HG02970 (cell line): Measurements from ENCODE around the gene FRK.
"Not testable (repeated sequence)": the region's sequence is repeated elsewhere in the genome, so short reads cannot be mapped to it uniquely, and the experiment has no call there.

Experiments used
- ATAC-seq: cut with Tn5 transposase; IDR thresholded peaks from one replicate; pipeline ENCODE4 v1.9.1; 2021; ENCODE audit warnings: mild to moderate bottlenecking, moderate library complexity, moderate number of reproducible peaks; ENCODE audit not compliant: unreplicated experiment, low FRiP score

Gene FRK

DNA sequence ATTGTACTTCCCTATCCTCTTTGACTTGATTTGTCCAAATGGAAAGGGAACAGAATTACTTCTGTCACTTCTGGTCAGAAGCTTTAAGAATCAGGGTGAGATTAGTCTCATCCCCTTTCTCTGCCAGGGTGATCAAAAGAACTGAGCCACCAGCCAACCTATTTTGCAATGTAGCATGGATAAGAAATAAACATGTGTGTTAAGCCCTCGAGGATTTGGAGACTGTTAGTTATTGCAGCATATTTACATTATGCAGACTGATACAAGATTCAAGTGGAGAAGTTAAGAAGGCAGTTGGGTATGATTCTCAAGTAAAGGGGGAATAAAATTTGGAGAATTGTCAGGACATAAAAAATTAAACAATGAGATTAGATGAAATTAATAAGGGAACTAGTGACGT is 106.0 kb downstream of the FRK start:
- no peak for ATAC-seq

DNA sequence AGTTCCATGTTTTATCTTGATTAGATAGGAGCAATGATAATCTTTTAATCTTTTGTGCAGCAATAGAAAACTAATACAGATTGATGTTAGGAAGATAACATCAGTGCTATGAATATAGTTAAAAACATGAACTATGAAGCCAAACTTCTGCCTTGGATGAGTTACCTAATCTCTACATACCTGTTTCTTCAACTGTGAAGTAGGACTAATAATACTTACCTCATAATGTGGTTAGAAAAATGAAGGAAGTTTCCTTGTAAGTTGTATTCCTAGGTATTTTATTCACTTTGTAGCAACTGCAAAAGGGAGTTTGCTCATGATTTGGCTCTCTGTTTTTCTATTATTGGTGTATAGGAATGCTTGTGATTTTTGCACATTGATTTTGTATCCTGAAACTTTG is 111.9 kb downstream of the FRK start:
- ATAC-seq: no peak

DNA sequence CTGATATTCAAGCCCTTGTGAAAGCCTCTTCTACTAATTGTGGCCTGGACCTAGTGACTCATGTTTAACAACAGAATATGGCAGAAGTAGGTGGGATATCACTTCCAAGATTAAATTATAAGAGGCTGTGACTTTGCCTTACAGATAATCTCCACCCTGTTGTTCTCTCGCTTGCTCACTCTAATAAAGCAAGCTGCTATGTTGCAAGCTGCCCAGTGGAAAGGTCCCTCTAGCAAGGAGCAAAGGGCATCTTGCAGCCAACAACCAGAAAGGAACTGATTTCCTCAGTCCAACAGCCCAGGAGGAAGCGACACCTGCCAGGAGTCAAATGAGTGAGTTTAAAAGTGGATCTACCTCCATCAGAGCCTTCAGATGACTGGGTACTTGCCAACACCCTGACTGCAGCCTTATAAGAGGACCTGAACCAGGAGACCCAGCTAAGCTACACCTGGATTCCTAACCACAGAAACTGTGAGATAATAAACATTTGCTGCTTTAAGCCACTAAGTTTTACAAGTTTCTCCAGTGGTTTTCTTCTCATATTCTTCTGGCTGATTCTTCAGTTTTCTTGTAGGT is 112.6 kb downstream of the FRK start:
- ATAC-seq: no peak

DNA sequence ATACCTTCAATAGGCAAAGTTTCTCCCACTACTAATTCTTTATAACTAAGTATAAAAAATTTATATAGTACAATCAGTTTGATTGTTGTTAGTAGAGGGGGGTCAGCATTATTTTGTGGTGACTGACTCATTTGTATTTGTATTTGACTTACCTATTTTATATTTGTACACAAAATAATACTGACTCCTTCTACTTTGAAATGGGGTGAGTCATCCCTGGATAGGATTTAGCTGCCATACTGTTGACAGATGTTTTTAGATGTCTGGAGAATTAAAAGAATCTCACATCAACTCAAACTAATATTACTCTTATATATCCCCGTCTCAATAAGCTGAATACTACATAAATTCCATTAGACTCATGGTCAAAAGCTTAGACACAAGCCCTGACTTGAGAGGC is 114.9 kb downstream of the FRK start:
- ATAC-seq: no peak

DNA sequence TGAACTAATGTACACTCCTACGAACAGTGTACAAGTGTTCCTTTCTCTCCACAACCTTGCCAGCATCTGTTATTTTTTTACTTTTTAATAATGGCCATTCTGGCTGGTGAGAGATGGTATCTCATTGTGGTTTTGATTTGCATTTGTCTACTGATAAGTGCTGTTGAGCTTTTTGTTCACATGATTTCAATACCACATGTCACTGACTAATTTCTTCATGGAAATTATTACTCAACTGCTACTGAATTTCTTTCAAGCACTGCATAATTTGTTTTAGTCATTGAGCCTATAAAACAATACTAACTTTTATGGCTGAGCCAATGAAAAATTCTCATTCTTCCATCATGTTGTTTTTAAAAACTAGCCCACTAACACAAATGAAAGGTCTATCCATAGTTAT is 115.4 kb downstream of the FRK start:
- ATAC-seq: no peak

DNA sequence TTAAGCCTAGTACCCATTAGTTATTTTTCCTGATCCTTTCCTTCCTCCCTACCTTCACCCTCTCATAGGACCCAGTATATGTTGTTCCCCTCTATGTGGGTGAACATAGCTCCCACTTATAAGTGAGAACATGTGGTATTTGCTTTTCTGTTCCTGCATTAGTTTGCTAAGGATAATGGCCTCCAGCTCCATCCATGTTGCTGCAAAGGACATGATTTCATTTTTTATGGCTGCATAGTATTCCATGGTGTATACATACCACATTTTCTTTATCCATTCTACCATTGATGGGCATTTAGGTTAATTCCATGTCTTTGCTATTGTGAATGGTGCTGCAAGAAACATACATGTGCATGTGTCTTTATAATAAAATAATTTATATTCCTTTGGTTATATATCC is 115.9 kb downstream of the FRK start:
- not testable (repeated sequence) for ATAC-seq

DNA sequence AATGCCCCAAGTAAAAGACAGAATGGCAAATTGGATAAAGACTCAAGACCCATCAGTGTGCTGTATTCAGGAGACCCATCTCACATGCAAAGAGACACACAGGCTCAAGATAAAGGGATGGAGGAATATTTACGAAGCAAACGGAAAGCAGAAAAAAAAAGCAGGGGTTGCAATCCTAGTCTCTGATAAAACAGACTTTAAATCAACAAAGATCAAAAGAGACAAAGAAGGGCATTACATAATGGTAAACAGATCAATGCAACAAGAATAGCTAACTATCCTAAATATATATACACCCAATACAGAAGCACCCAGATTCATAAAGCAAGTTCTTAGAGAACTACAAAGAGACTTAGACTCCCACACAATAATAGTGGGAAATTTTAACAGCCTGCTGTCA is 123.2 kb downstream of the FRK start:
- ATAC-seq: not testable (repeated sequence)

DNA sequence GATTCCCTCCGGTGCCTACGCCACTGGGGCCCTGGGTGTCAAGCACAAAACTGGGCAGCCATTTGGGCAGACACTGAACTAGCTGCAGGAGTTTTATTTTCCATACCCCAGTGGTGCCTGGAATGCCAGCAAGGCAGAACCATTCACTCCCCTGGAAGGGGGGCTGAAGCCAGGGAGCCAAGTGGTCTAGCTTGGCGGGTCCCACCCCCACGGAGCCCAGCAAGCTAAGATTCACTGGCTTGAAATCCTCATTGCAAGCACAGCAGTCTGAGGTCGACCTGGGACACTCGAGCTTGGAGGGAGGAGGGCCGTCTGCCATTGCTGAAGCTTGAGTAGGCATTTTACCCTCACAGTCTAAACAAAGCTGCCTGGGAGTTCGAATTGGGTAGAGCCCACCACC is 125.3 kb downstream of the FRK start:
- no peak for ATAC-seq

DNA sequence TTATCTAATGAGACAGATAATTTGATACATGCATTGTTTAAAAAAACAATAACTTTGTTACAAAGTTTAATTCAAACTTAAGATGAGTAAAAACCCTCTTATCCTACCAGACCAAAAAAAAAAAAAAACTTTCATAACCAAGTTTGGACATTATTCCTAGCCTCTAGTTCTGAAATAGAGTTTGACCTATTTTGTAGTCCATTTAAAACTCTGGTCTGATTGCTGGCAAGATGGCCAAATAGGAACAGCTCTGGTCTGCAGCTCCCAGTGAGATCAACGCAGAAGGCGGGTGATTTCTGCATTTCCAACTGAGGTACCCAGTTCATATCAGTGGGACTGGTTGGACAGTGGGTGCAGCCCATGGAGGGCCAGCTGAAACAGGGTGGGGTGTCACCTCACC is 125.9 kb downstream of the FRK start:
- no peak for ATAC-seq

DNA sequence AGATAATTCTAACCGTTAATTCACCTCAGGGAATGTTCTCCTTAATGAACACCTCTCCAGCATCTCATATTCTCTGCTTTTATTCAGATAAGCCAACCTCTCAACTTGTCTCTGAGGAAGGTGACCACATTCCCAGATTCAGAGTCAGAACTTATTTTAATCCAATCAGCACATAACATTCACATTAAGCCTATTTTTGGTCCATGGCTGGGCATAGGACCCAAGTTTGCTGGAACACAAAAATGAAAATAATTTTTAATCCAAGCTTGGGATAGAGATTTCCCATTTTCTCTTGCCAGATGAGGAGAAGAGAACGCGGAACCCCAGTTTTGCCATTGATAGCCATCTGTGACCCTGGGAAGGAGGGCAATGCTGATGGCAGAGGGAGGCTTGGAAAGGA is 126.5 kb downstream of the FRK start:
- ATAC-seq: no peak

DNA sequence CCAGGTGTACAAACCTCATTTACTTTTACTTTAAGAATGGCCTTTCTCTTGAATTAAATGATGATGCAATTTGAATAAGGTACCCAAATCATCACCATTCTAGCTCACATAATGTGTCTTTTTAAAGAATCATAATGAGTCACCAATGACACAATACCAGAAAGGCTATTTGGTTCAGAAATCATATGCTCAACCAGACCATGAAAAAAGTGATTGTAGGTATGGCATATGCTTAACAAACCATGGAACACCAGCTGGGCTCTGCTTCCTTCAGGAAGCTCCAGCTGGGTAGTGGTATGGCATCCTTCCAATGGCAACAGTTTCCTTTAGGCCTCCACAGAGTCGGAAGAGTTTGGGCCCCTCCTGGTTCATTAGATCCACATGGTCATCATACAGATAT is 128.2 kb downstream of the FRK start:
- ATAC-seq: no peak

DNA sequence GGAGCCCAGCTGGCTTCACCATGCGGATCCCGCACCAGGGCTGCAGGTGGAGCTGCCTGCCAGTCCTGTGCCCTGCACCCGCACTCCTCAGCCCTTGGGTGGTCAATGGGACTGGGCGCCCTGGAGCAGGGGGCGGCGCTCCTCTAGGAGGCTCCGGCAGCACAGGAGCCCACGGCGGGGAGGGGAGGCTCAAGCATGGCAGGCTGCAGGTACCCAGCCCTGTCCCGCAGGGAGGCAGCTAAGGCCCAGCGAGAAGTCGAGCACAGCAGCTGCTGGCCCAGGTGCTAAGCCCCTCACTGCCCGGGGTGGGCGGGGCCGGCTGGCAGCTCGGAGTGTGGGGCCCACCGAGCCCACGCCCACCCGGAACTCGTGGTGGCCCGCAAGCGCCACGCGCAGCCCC is 132.7 kb downstream of the FRK start:
- not testable (repeated sequence) for ATAC-seq

DNA sequence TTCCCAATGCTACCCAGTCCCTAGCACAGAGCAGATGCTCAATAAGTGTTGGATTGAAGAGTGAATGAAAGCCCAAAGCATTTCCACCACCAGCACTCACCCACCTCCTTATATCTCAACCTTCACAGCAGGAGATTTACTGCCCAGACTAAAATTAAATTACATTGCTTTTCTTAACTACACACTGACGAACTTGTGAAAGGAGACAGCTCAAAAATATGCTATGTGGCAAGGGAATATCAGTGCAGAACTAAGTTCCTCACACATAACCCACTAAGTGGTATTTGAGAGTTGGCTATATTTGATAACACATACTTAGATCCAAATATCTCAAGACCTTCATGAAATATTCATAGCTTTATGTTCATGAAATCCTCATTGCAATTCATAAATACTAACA is 137.7 kb downstream of the FRK start:
- ATAC-seq: no peak

DNA sequence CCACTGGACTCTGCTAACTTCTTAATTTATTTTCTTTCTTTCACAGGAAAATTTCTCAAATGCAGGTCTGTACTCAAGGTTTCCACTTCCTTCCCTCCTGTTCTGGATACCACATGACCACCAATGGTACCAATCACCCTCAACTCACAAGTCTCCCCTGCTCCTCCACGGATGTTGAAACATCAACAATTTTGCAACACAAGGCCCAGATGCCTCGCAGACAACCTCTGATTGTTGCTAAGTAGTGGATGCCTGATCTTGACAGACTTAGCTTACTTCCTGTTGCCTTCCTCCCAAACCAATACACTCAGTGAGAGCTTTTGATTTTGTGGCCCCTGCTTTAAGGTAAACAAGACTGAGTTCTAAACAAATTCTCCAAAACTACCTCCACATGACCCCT is 146.6 kb downstream of the FRK start:
- no peak for ATAC-seq

DNA sequence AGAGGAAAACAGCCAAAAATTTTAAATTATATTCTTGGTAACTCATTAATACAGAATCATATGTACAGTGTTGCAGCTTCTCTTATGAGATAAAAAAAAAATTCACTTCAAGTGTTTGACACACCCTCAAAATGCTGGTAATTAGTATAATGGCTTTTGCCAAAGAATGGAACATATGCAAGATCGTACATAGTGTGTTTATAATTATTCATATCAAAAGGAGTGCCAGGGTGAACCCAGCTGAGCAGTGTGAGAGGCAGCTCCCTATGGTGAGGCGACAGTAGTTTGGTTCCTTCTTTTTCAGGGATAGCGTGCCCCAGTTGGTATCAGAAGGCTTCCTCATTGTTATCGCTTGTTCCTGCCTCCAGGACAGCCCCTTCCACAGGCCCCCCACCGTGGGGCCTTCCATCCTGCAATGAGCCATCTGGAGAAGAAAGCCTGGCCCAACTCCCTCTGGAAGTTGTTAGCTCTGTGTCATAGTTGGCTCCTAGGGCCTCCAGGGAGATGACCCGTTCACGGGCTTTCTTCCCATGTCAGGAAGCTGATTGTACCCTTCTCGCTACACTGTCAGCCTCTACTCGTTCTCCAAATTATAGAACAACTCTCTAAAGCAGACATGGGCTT is 150.7 kb downstream of the FRK start:
- ATAC-seq: no peak

DNA sequence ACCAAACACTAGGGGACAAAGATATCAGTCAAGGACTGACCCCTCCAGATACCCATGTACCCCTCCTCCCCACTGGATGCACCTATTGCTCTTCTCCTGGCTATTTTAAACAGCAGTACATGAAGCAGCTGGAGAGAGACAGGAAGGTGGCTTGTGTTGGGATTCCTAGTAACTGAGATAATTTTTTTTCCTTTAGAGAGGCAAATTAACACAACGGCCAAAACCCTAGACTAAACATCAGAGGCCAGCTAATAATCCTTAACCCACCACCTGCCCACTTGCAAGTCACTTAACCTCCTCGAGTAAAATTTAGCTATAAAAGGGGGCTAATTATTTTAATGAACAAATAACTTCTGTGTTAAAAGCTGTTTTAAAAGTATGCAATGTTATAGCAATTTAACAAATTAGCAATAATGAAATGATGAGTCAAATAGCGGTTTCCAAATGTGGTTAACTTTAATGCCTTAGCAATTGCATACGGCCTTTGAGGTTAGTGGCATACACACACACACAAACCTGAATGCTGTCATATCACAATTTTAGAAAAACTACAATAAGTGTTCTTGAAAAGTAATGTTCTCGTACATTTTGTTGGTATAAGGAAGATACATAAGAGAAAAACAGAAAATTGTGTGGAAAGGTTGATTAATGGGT is 151.7 kb downstream of the FRK start:
- no peak for ATAC-seq

DNA sequence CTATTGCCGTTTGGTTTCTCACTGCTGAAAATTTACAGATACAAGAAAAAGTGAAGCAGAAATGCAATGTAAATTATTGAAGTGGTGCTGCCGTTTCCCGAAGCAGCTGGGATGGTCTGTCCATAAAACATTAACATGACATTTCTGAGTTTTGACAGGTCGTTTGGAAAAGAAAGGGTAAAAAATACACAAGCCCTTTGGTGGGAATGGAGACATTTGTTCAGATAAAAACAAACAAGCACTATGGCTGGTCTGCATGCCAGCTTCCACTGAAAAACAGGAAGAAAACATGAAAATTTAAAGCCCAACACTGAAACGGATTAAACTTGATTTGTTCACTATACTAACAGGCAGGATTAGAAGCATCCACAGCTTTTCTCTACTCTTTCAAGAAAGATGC is 155.2 kb downstream of the FRK start:
- ATAC-seq: no peak

DNA sequence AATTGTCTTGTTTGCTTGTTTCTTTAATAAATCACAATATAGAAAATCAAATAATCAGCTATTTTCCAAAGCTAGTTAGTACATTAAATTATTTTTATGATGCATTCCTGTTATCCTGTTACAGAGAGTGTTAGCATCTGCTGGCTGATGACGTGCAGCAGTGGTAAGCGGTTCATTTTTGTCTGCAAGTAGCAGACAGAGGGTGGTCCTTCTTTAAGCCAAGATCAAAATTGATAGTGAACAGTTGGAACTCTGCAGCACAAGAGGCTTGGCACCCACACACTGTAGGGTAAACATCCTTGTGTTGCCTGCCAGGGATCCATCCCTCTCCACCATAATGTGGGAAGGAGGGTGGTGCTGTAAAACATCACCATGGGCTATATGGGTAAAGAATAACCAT is 158.3 kb downstream of the FRK start:
- no peak for ATAC-seq

DNA sequence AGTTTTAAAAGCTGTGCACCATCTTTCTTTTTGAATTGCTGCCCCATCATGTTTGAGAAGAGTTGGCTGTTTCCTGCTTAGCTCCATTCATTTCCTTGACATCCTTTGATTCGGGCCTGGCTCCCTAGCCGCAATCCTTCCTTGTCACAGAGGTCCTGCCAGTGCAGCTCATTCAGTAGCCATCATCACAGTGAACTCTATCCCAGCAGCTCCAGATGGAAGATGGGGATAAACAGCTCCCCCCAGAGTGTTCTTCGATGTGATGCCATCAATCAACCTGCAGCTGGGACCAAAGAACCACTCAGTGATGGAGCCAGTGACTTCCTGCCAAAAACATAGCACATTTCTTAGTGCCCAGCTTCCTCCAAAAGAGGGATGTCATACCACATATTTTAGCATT is 158.8 kb downstream of the FRK start:
- ATAC-seq: no peak

DNA sequence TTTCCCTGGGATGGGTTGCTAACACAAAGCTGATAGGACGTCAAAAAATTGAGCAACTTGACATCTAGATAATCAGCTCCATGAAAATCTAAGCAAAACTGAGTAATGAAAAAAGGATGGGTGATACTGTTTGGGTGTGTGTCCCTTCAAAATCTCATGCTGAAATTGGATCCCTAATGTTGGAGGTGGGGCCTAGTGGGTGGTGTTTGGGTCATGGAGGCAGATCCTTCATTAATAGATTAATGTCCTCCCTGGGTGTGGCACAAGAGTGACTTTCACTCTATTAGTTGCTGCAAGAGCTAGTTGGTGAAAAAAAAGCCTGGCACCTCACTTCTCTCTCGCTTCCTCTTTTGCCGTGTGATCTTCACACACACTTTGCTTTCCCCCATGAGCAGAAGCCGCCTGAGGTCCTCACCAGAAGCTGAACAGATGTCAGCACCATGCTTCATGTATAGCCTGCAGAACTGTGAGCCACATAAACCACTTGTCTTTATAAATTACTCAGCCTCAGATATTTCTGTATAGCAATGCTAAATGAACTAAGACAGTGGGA is 160.9 kb downstream of the FRK start:
- no peak for ATAC-seq

DNA sequence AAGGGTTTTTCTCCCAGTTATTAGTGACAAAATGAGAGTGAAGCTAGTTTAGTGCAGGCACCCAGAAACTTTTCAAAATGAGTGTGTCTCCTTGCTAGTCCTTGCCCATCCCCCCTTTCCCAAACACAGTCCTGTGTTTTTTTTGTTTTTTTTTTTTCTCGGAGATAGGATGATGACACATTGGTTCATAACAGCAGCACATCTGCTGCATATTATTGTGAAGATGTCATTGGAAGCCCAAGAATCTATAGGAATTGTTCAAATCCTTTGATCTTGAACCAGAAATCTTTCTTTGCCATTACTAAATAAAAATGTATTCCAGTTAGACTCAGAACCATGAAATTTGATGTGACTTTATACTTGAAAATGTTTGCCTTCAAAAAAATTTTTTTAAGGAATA is 162.4 kb downstream of the FRK start:
- ATAC-seq: no peak

DNA sequence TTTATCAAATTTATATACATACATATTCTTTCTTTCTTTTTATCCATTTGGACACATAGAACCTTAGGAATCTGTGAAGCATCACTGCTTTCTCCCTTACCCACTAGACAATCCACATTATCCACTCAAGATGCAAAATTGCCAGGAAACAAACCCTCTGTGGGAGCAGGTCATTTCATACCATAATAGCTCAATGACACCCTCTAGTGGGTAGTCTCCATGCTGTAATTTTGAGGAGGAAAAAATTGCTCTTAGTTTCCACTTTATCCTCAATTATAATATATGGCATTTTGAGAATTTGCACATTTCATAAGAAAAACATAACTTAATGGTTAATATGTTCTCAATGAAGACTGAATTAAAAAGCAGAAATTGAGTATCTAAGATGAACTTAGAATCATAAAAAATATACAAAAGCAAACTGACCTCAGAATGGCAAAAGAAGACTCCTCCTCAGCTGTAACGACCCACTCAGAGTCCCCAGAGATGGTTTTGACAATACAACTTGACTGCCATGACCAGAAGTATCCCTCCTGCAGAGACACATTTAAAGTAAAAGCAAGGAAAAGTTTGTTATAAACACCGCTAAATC is 164.1 kb downstream of the FRK start:
- no peak for ATAC-seq
